H1 (cell line): Measurements from ENCODE around the gene EPB41L5. TPM values are rescaled to one million over a fixed set of nuclear protein-coding genes. Genes with fewer than 3 reads are reported as not detected.

Source experiments
- BACH1 ChIP-seq: IDR thresholded peaks from 2 replicates; pipeline ENCODE4 v1.6.1; 2012; ENCODE audit warnings: low read length, improper control_type of control experiment
- BRCA1 ChIP-seq: IDR thresholded peaks from 2 replicates; pipeline ENCODE4 v1.6.1; 2012; ENCODE audit warnings: low read depth, low read length, improper control_type of control experiment
- GTF2F1 ChIP-seq: IDR thresholded peaks from 2 replicates; pipeline ENCODE4 v1.6.1; 2012; ENCODE audit warnings: low read depth, low read length, improper control_type of control experiment, borderline replicate concordance
- HDAC2 ChIP-seq, 2 experiments: fragments of 300-600 bp in 1 of 2; sonication (generic) in 1 of 2; IDR thresholded peaks; 2 replicates each; pipeline ENCODE4 v1.6.1; 2011 to 2012; ENCODE audit warnings: low read depth in 2 of 2, low read length in 2 of 2, mild to moderate bottlenecking in 2 of 2, moderate library complexity in 2 of 2, borderline replicate concordance in 1 of 2, inconsistent platforms in 1 of 2
- MAFK ChIP-seq: IDR thresholded peaks from 2 replicates; pipeline ENCODE4 v1.6.1; 2012; ENCODE audit warnings: low read depth, mild to moderate bottlenecking, improper control_type of control experiment, low read length
- NRF1 ChIP-seq: IDR thresholded peaks from 2 replicates; pipeline ENCODE4 v1.6.1; 2011; ENCODE audit warnings: mild to moderate bottlenecking, low read depth, low read length, improper control_type of control experiment
- POU5F1 ChIP-seq: IDR thresholded peaks from 2 replicates; pipeline ENCODE4 v1.6.1; 2011; ENCODE audit warnings: low read depth, mild to moderate bottlenecking, low read length, moderate library complexity
- RBBP5 ChIP-seq: IDR thresholded peaks from 2 replicates; pipeline ENCODE4 v1.7.1; 2012; ENCODE audit warnings: low read depth, mild to moderate bottlenecking, inconsistent platforms, low read length, moderate library complexity, borderline replicate concordance
- polyA plus RNA-seq, 7 experiments: library from polyadenylated mRNA; depleted of rRNA in 3 of 7; stranded (reverse) in 5 of 7; unstranded in 2 of 7; fragments of >200 nt in 5 of 7; fragments of 200-250 nt in 2 of 7; gene quantifications; 1 replicate in 5 of 7; 2 replicates in 1 of 7; 4 replicates in 1 of 7; pipeline versions ENCODE4 v1.2.1 to v1.2.3, GENCODE V29; 2011 to 2013; ENCODE audit warnings: missing spikeins in 2 of 7, mixed read lengths in 2 of 7
- total RNA-seq: library from RNA; stranded (reverse); fragmentation: NEBNext Ultra II Directional; extraction: Animal tissue kit (Norgen Biotek cat#: 25700); gene quantifications from 2 replicates; pipeline ENCODE4 v1.2.1, GENCODE V29; 2021

The EPB41L5 gene
- total and polyA plus RNA-seq, 2 of the 8 experiments (the other 6 are each of a cell fraction or from before 2014, with no cell fraction given): 13.5 to 32.3 TPM

GRCh38 chr2:120005834-120006521, 6.9 kb upstream of the EPB41L5 start (continued):
- no peak for TF ChIP-seq NRF1
- TF ChIP-seq MAFK: no peak
- TF ChIP-seq BACH1: no peak
- TF ChIP-seq POU5F1: no peak
- TF ChIP-seq BRCA1: no peak
- TF ChIP-seq RBBP5: no peak
- TF ChIP-seq HDAC2 (IDR thresholded peaks at IDR 0.05; ENCODE audit: borderline replicate concordance in 1 of 2, low read depth in 2 of 2, low read length in 2 of 2): no peak
- TF ChIP-seq GTF2F1: no peak
